Measurements from ENCODE around the gene LSAMP.
"Not testable (repeated sequence)": the region's sequence is repeated elsewhere in the genome, so short reads cannot be mapped to it uniquely, and the experiment has no call there.

The LSAMP gene

DNA sequence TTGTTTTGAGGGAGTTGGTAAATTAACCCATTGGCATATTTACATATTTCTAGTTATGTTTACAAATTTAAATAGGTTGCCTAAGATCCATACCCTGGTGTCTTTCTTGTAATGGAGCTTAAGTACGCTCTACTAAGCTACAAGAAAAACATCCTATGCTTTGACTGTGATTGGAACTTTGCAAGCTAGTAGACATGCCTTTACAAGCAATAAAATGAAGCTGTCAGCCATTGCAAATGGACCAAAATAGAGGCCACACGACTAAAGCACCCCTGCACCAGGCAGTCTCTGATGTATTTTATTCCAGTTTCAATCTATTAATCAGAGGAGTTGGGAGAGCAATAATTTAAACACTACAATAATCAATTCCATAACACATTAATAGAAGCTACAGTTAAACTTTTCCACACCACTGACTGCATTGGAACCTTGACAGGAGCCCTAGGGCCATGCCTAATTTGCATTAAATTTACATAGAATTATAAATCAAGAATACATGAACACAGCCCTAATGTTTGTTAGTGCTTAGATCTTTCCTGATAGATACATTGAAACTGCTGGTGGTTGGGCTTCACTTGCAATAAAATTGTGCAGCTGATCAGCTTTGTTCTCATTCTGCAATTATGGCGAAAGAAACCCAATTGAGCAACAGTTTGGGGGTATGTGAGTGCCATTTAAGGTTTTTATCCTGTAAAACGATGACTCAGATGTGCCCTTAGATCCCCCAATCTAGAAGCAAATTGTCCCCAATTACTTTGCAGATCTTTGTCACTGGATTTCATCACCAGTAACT is 360.1 kb downstream of the LSAMP start:
- no peak for DNase-seq

DNA sequence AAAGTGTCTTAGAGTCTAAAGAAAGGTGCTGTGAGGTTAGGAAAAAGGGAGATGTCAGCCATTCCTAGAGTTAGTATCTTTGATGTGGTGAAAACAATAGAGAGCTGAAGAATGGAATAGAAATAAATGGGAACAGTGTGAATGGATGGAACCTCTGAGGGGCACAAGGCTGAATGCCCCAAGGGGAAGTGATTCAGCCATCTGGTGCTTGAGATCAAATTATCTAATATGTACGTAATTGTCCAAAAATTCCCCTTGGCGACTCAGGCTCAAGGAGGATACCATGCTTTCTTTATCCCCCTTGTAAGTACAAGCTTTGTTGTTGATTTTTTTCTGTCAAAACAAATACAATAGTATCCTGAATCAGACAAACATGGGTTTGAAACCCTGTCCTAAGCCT is 361.6 kb downstream of the LSAMP start:
- no peak for DNase-seq

DNA sequence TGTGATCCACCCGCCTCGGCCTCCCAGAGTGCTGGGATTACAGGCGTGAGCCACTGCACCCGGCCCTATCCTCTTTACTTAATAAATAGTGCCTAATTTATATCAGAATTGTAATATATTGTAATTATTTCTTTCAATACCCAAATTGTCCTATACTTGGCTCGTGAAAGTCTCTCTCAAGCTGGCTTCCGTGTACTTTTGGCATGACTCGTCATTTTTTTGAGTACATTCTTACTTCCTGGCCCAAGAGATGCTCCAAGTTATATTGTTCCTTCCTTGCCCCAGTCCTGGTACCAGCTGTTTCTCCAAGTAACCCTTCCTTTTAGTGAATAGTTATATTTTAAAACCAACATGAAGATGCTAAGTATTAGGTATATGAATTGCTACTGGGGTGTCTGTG is 366.7 kb downstream of the LSAMP start:
- DNase-seq: no peak

DNA sequence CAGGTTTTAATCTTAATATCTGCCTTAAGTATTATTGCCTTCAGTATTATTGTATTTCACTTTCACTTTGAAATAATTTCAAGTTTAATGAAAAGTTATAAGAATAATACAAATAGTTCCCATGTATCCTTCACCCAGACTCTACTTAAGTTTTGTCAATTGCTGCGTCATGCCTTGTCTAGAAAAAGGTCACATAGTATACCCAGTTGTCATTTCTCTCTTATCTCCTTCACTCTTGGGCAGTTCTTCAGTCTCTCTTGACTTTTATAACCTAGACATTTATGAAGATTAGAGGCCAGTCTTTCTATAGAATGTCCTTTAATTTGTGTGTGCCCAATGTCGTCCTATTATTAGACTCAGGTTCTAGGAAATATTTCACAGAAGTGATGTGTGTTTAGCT is 367.7 kb downstream of the LSAMP start:
- DNase-seq: no peak

DNA sequence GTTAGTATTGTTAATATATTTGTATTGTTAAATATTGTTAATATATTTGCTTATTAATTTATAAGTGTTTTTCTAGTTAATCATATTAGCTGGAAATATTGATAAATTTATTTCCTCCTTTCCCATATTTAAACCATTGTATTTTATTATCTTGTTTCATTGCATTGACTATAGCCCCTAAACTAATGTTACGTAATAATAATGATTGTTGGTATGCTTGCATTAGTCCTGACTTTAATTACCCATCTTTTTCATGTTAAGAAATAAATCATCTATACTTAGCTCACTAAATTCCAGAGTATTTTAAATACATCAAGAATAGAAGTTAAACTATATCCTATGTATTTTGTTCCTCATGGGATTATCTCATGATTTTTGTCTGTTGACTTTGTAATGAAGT is 368.2 kb downstream of the LSAMP start:
- no peak for DNase-seq

DNA sequence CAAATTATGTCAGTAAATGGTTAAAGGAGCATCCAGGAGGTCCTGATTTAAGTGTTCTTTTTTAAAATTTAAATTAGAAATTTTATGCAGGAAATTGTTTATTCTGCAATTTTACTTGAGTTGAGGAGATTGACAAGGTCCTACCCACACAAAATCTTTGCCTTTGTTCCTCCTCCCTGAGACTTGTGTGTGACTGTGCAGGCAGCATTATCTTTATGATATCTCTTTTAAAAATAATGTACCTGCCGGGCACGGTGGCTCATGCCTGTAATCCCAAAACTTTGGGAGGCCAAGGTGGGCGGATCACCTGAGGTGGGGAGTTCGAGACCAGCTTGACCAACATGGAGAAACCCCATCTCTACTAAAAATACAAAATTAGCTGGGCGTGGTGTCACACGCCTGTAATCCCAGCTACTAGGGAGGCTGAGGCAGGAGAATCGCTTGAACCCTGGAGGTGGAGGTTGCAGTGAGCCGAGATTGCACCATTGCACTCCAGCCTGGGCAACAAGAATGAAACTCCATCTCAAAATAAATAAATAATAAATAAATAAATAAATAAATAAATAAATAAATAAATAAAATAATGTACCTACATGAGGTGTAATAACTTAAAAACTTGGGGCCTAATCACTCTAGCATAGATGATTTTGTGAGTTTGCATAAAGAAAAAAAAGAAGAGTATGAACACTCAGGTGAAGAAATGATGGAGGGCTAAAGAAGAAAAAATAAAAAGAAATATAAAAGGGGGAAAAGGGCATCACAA is 374.6 kb downstream of the LSAMP start:
- DNase-seq: not testable (repeated sequence)

DNA sequence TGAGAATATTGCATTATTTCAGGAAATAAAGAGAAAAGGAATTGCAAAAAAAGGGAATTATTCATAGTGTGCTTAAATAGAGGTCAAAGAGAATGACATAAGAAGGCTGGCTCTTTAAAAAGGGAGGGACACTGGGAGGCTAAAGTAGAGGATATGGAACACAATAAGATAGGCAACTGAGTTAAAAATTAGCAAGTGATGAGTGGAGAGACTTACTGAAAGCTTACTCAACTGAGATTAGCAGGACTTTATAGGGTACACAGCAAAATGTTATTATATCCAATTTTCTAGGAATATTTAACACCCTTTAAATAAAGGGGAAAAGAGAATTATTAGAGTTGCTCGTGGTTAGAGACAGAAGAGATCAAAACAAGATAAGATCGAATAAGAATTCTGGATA is 375.2 kb downstream of the LSAMP start:
- no peak for DNase-seq

DNA sequence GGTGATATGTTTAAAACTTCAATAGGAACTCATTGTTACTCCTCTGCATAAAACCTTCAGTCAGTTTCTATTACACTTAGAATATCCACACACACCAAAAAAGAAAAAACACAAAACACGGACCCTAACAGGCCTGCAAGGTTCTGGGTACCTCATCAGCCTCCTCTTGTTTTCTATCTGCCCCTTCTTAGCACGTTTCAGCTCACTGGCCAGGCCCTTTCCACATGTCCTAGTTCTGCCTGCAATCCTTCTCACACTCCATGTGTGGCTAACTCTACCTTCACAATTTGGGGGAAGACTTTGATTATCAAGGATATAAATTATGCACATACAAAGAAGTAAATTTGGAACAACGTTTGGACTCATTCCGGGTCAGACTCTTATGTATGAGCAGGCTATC is 376.3 kb downstream of the LSAMP start:
- no peak for DNase-seq

DNA sequence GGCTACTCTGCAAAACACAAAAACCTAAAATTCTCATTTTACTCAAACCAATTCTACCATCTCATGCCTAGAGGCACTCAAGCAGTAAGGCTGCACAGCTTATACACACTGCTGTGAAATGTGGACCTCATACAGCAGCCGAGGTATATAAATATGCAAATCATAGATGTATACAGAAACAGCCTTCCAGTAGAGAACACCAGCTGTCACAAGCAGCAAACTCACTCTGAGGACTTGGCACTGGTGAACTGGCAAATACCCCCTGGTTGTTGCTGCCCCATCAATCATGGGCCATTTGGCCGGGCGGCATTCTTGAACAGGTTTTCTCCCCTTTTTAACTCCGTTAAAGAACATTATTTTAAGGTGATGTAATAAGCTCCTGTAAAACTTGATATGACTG is 378.0 kb downstream of the LSAMP start:
- no peak for DNase-seq

DNA sequence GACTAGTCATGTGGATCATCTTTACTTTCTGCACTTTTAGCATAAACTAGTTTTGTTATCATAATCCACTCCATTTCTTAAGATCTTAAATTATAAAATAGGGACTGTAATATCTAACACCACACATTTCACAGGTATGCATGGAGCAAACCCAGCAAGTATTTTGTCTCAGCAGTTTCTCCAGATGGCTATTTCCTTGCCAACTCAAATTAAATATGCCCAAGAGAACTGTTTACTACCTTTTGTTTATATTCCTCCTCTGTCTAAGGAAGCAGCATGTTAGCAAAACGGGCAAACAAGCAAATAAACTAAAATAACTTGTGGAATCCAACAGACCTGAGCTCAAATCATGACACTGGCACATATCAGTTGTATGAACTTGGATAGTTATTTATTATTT is 379.8 kb downstream of the LSAMP start:
- no peak for DNase-seq

DNA sequence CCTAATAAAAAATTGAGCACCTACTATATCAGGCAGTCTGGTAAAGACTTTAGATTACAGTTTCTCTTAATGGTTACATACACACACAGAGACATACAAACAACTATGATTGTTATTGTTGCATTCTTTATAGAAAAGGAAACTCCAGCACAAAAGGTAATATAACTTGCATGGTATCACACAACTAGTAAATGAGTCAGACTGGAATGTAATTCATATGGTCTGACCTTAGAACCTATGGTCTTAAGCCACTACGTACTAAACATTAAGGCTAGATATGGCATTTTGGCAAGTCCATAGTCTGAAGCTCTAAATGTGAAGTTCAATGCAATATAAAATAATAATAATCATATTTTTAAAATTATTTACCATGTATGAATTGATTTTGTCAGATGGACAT is 380.6 kb downstream of the LSAMP start:
- DNase-seq: no peak

DNA sequence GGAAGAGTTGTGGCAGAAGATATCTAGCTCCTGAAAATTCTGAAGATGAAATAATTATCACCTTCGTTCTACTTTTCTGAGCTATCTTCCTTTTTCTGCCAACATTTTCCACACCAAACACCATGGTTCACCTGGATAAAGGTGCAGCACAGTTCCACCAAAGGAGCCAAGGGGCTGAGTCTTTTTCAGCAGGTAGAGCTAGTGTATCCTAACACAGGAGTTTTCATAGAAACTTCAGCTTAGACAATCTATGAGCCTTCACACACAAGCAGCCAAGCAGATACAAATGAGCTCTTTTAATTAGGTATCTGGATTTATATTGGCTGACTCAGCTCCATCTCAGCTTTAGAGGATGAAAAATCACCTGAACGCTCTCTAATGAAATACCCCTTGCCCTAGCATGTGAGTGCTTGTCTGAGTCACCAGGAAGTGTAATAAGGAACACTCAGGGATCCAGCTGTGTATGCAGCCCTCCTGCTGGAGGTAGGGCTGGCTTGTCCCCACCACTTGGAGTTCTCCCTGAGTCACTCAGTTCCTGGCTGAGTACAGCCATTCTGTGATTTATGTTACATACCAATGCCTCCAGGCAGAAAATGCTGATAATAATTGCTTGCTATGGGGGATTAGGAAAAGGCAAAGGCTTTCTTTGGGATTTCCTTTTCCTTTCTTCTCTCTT is 385.7 kb downstream of the LSAMP start:
- DNase-seq: no peak

DNA sequence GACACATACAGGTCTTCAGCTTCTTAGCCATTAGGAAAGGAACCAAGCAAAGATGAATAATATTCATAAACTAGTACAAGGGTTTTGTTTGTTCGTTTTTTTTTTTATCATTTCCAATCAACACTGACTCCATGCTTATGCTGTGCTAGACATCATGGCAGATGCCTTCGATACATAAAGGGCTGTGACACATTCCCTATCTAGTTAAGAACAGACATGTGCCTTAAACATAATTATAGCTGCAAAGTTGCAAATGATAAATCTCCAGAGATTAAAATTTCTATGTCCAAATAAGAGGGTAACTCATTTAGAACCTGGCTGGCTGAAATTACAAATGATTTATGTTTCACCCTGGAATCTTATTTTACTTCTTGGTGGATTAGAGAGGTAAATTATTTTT is 386.4 kb downstream of the LSAMP start:
- no peak for DNase-seq

DNA sequence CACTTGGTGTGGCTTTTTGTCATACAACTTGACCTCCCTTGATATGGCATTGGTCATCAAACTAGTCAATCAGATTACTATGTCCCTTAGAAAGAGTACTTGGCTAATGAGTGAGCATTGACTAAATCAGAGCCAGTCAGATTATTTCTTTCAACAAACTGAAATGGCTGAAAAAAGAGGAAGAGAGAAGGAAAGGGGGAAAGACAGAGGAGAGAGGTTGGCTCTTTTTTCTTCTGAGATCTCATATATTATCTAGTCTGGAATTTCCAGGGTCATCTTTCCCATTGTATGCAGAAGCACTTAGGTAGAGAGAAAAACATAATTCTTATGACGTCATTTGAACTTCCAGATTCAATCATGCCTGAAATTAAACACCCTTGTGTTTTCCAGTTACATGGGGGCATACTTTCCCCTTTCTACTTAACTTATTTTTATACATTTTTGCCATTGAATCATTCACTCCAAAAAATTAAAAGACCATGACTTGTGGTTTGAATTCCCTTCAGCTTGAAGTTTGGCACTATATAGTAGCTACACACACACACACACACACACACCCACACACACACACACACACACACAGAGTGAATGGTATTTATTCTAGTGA is 387.8 kb downstream of the LSAMP start:
- no peak for DNase-seq

DNA sequence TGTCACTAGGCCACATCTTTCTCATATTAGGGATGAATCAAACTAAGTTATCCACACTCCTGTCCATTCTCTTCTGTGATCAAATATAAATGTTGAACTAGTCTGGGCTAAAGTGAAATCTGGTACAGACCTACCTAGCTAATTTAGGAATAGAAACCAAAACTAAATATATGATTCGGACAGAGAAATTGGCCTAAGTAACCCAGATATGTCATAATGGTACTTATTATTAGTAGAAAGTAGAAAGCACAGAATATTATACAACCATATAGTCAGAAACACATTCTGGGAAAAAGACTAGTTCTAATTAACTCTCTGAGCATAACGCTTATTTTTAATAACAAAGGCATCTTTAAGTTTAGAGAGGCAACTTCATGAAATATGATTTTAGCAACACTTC is 389.0 kb downstream of the LSAMP start:
- DNase-seq: no peak

DNA sequence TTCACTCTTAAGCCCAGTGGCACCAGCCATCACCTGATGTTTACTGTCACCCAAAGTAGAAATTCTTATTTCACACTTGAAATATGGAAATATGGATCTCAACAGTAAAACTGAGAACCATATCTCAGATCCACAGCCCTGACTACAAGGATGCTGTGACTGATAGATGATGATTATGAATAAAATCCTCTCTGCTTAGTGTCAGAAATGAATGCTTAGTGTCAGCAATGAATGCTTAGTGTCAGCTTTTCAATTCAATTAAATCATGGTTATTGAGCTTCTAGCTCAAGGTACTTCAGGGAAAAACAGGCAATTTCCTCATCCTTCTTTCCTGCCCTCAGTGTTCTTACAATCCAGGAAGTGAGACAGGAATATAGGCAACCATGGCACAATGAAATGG is 392.3 kb downstream of the LSAMP start:
- DNase-seq: no peak

DNA sequence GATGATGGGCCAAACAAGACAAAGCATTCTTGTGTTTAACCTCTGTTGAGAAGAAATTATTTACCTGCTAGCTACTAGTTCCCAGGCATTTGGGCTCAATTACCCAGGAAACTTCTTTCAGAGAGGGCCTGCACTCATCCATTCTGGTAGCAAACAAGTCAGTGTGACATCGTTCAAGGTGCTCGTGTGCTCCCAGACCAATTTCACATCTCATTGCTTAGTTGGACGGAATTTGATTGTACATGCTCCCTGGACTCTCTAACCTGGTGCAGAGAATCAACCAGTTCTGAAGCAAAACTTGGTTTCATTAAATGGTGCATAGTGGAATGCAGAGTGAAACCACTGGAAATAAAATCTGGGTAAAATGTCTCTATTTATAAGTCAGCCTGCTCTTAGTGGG is 392.7 kb downstream of the LSAMP start:
- no peak for DNase-seq

DNA sequence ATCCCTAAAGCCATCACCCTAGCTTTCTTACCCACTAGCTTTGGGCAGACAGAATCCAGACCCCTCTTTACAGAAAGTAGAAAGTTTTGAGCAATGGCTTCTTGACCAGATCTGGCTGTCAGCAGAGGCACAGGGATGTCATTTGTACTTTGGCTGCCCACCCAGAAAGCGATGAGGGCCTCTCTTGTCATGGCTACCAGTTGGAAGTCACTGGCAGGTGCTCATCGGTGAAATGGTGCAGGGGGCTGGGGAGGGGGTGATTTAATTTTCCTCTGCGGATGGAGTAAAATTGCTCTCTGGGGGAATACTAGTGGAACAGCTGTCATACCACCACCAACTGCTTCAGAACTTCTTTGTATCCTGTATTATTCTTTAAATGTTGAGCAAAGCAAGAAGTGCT is 393.7 kb downstream of the LSAMP start:
- DNase-seq: no peak

DNA sequence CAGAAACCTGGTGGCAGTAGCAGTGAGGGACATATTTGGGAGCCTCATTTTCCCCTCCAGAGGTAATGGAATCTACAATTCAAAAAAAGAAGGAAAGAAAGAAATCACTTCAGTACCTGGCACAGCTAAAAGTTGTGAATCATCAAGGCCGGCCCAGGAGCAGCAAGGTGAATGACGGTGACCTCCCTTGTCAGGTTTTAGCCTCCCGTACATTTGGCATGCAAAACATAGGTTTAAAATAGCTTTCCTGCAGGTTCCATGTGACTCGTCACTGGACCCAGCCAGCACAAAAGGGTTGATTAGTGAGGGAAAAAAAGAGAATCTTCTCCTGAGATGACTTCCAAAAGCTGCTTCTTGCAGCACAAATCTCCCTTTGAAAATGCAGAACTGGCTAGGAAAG is 394.2 kb downstream of the LSAMP start:
- no peak for DNase-seq

DNA sequence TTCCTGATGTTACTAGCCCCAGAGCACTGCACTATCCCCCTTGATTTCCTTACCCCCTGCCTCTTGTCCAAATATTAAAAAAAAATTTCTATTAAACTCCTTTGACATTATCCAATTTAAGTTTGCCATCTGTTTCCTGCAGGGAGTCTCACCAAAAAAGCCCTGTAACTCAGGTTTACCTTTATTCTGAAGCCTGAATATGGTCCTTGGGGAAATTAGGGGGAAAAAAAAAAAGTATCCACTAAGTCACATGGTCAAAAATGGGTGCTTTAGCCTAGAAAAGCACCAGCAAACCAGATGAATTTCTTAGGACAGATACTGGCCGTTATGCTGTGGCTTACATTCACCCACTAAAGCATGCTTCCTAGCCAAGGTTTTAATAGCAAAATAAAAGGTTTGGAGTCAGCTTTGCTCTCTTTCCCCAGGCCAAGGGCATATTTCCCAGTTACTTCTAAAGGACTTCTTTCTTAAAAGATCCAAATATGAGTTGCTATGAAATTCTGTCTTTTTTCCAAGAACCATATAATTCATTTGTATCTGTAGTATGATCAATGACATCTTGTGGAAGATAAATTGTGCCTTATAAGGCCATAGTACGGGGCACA is 394.9 kb downstream of the LSAMP start:
- DNase-seq: no peak

DNA sequence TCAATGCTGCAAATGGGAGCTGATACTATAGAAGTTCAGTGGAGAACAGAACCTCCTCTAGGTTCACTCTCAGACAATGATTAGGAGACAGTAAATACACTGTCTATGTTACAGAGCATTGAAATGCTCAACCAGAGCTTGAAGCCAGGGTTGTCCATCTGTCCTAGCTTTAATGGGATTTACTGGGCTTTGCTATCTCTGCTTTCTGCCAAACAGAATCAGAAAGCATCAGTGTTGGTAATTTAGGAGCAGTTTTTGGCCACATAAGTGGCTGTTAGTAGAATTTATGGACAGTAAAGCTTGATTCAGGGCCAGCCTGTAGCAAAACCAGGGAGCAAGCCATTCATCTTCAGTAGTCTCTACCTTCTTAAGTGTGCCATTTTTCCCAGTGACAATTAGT is 396.3 kb downstream of the LSAMP start:
- no peak for DNase-seq

DNA sequence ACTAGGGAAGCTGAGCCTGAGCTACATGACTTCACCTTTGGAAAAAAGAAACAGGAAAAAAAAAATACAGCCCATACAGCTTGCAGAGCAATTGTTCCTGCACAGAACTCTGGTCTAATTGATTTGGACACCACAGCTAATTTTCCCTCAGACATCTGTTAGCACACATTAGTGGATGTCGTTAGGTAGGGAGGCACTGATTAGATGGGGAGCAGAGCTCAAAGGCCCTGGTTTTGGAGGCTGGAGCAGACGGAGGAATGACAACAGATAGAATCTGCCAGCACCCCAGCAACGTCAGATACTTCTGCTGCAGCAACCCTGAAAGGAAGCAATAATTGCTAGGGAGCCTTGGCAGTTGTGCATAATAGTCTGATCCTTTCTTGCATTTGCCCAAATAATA is 398.9 kb downstream of the LSAMP start:
- no peak for DNase-seq

DNA sequence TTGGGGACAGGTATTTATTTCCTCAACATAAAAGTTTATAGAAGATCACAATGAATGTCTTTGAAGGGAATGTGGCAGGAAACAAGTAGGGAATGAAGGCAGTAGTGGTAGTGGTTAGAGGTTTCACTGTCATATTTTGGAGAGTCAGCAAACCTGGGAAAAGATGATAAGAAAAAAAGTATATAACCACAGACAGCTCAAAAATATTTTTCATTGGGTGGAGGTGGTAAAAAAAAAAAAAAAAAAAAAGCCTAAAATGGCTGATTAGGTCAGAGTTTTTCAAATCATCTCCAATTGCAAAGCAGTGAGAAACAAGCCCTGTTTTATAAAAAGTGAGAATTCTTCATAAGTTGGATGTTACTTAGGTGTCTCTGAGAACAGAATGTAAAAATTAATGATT is 400.0 kb downstream of the LSAMP start:
- DNase-seq: no peak

Measured in CD4-positive, alpha-beta T cell treated with Interleukin-1 beta for 1 hour (primary cell).